Measurements from ENCODE around the gene DPH6. TPM values are rescaled to one million over a fixed set of nuclear protein-coding genes. Genes with fewer than 3 reads are reported as not detected.

DPH6 gene
- total RNA-seq, 2 donors from 2014 or later: 8.9 to 17.6 TPM

DNA sequence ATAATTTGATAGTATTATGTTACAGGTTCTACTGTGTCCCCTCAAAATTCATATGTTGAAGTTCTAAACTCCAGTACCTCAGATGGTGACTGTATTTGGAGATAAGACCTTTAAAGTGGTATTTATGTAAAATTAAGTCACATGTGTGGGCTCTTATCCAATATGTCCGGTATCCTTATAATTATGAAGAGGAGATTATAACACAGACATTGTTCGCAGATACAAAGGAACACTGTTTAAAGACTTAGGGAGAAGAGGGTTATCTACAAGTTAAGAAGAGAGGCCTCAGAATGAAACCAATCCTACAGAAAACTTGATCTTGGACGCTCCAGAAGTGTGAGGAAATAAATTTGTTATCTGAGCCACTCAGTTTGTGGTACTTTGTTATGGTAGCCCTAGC, 50.9 kb downstream of the DPH6 start:
- Histone ChIP-seq H3K36me3 (no peaks in the 10 kb centered on the region), H3K27ac (no peak overlapping the region), H3K9me3 (no peaks in the 10 kb centered on the region), H3K4me3 (no peak overlapping the region), H3K27me3 (replicated peaks; ENCODE audit: insufficient read depth) (no peaks in the 10 kb centered on the region), H3K4me1 (replicated peaks) (no peaks in the 10 kb centered on the region)
- intact Hi-C loops (cut with DNase I): no loop called here
- 76% methylated on average over 3 of the region's 3 CpGs for WGBS
- no peak for TF ChIP-seq POLR2AphosphoS5 (IDR thresholded peaks at IDR 0.05)
- TF ChIP-seq, protein P1, sequence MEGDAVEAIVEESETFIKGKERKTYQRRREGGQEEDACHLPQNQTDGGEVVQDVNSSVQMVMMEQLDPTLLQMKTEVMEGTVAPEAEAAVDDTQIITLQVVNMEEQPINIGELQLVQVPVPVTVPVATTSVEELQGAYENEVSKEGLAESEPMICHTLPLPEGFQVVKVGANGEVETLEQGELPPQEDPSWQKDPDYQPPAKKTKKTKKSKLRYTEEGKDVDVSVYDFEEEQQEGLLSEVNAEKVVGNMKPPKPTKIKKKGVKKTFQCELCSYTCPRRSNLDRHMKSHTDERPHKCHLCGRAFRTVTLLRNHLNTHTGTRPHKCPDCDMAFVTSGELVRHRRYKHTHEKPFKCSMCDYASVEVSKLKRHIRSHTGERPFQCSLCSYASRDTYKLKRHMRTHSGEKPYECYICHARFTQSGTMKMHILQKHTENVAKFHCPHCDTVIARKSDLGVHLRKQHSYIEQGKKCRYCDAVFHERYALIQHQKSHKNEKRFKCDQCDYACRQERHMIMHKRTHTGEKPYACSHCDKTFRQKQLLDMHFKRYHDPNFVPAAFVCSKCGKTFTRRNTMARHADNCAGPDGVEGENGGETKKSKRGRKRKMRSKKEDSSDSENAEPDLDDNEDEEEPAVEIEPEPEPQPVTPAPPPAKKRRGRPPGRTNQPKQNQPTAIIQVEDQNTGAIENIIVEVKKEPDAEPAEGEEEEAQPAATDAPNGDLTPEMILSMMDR (IDR thresholded peaks at IDR 0.05): no peak
- DNase-seq (ENCODE audit: low spot score): no peak

DNA sequence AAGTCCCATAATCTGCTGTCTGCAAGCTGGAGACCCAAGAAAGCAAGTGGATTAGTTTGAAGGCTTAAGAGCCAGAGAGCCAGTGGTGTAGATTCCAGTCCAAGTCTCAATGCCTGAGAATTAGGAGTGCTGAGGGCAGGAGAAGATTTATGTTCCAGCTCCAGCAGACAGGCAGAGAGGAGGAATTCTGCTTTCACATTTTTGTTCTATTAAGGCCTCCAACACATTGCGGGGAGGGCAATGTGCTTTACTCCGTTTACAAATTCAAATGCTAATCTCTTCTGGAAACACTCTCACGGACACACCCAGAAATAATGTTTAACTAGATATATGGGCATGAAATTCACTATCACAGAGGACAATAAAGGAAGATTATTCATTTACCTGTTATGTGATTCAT, 54.0 kb downstream of the DPH6 start:
- Histone ChIP-seq H3K27me3 (replicated peaks; ENCODE audit: insufficient read depth) (no peaks in the 10 kb centered on the region), H3K27ac (no peak overlapping the region), H3K4me1 (replicated peaks) (no peaks in the 10 kb centered on the region), H3K36me3 (no peaks in the 10 kb centered on the region), H3K4me3 (no peak overlapping the region), H3K9me3 (no peaks in the 10 kb centered on the region)
- TF ChIP-seq POLR2AphosphoS5 (IDR thresholded peaks at IDR 0.05): no peak
- TF ChIP-seq, protein P1 (IDR thresholded peaks at IDR 0.05): no peak
- TF ChIP-seq POLR2A (IDR thresholded peaks at IDR 0.05): no peak
- intact Hi-C loops (cut with DNase I): no loop called here
- WGBS: 64% methylated on average over 3 of the region's 3 CpGs
- no peak for DNase-seq (ENCODE audit: low spot score)

DNA sequence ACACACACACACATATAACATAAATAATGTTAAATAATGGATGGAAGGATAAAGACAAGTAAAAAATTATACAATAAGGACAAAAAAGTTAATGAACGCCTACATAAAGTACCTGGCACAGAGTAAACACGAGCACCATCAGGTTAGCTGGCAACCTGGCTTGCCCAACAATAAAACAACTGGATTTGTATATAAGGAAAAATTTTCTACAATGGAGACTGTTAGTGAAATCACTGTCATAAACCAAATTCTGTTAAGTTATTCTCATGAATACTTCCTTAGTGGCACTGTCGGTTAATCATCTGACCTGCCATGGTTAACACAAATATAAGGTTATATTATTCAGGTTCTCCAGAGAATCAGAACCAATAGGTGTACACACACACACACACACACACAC, 54.8 kb downstream of the DPH6 start:
- intact Hi-C loops (cut with DNase I): no loop called here
- no peaks in the 10 kb centered on the region for H3K9me3 ChIP-seq
- TF ChIP-seq, protein P1 (IDR thresholded peaks at IDR 0.05): no peak
- TF ChIP-seq POLR2A (IDR thresholded peaks at IDR 0.05) (no peak), POLR2AphosphoS5 (IDR thresholded peaks at IDR 0.05) (no peak)
- H3K36me3 ChIP-seq: no peaks in the 10 kb centered on the region
- DNase-seq (ENCODE audit: low spot score): no peak
- no peak overlapping the region for H3K27ac ChIP-seq
- WGBS: 96% methylated on average over 3 of the region's 3 CpGs
- H3K4me3 ChIP-seq: no peak overlapping the region
- no peaks in the 10 kb centered on the region for H3K27me3 ChIP-seq (replicated peaks; ENCODE audit: insufficient read depth)
- no peaks in the 10 kb centered on the region for H3K4me1 ChIP-seq (replicated peaks)

DNA sequence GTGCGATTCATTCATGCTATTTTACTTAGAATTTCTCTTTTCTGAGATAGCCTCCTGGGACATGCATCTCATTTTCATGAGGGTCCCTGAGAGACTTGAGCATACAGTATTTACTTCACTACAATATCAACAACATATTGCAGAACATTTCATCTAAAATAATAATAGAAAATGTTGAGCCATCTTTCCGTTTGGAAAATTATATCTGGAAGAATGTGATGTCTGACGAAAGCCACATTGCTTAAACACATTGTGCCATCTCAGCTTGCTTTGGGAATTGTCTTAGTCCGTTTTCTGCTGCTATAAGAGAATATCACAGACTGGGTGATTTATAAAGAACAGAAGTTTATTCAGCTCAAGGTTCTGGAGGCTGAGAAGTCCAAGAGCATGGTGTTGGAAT, 55.5 kb downstream of the DPH6 start:
- no peak for DNase-seq (ENCODE audit: low spot score)
- Histone ChIP-seq H3K27me3 (replicated peaks; ENCODE audit: insufficient read depth) (no peaks in the 10 kb centered on the region), H3K4me3 (no peak overlapping the region), H3K9me3 (no peaks in the 10 kb centered on the region), H3K27ac (no peak overlapping the region), H3K4me1 (replicated peaks) (no peaks in the 10 kb centered on the region), H3K36me3 (no peaks in the 10 kb centered on the region)
- TF ChIP-seq POLR2AphosphoS5 (IDR thresholded peaks at IDR 0.05) (no peak), POLR2A (IDR thresholded peaks at IDR 0.05) (no peak)
- intact Hi-C loops (cut with DNase I): no loop called here
- WGBS: 86% methylated on average over 4 of the region's 4 CpGs

DNA sequence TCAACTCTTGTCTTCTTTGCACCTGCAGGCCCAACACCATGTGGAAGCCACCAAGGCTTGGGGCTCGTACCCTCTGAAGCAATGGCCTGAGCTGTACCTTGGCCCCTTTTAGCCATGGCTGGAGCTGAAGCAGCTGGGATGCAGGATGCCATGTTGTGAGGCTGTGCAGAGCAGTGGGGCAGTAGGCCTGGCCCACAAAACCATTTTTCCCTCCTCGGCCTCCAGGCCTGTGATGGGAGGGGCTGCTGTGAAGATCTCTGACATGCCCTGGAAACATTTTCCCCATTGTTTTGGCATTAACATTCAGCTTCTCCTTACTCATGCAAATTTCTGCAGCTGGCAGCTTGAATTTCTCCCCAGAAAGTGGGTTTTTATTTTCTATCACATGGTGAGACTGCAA, 58.5 kb downstream of the DPH6 start:
- no peaks in the 10 kb centered on the region for H3K9me3 ChIP-seq
- no peaks in the 10 kb centered on the region for H3K36me3 ChIP-seq
- intact Hi-C loops (cut with DNase I): no loop called here
- no peaks in the 10 kb centered on the region for H3K27me3 ChIP-seq (replicated peaks; ENCODE audit: insufficient read depth)
- H3K4me3 ChIP-seq: no peak overlapping the region
- no peak overlapping the region for H3K27ac ChIP-seq
- 100% methylated on average over 2 of the region's 2 CpGs for WGBS
- no peak for DNase-seq (ENCODE audit: low spot score)
- TF ChIP-seq POLR2AphosphoS5 (IDR thresholded peaks at IDR 0.05): no peak
- TF ChIP-seq, protein P1 (IDR thresholded peaks at IDR 0.05): no peak
- no peak for TF ChIP-seq POLR2A (IDR thresholded peaks at IDR 0.05)
- no peaks in the 10 kb centered on the region for H3K4me1 ChIP-seq (replicated peaks)
